GM21825 (cell line): Measurements from ENCODE around the gene ZNF319.

Source experiments
- ATAC-seq: cut with Tn5 transposase; IDR thresholded peaks from one replicate; pipeline ENCODE4 v1.9.1; 2021; ENCODE audit warnings: mild to moderate bottlenecking, moderate library complexity; ENCODE audit not compliant: unreplicated experiment

ZNF319 gene

DNA sequence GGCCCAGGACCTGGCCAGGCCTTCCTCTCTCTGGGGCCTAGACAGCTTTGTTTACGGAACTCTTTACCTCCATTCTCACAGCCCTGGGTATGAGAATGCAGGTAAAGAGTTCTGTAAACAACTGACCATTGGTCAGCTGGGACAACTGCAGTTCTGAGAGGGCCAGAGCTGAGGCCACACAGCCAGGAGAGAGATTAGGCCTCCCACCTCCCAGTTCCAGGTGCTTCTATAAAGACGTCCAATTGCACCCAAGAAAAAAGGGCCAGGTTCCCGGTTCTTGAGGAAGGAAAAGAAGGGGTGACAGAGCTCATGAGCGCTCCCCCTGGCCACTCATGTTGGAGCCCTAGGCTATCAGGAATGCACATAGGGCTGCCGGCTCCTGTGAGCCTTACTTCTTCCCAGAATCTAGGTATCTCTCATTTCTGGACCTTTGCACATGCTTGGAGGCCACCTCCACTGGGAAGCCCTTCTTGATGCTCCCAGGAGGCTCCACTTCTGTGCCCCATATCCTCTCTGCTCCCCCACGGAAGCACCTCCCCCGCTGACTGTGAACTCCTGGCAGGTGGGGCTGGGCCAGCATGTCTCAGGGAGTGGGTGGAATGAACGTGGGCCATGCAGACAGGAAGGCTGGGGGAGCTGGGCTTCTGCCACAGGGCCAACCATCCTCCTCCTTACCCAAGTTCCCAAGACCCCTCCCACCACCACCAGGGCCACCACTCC lies 42.6 kb downstream of the ZNF319 start:
- no peak for ATAC-seq

DNA sequence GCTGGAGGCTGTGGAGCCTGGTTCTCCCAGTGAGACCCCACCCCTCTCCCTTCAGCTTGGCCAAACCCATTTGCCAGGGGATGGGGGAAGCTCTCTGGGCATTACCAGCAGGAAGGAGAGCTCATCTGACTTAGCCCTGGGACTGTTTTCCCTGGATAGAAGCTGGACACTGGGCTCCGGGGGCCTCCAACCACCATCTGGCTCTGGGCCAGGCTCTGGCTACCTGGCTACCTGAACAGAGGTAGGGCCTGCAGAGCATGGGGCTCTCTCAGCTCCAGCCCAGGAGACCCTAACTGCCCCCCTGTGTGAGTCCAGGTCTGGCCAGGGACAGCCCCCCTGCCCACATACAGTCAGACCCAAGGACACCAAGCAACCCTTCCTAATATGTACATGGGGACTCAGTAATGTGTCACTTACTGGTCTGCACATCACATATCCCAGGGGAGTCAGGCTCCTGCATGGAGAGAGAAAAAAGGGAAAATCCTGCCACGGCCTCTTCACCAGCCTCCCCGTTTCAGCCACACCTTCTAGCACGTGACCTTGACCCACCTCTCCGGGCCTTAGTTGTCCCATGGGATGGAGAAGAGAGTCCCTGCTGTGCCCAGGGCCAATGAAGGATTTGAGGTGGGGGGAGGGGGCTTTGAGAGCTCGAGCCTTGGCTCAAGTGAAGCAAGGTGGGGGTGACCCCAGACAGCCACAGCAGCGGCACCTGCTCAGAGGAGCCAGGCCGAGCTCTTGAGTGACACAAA lies 43.4 kb downstream of the ZNF319 start:
- ATAC-seq = no peak

DNA sequence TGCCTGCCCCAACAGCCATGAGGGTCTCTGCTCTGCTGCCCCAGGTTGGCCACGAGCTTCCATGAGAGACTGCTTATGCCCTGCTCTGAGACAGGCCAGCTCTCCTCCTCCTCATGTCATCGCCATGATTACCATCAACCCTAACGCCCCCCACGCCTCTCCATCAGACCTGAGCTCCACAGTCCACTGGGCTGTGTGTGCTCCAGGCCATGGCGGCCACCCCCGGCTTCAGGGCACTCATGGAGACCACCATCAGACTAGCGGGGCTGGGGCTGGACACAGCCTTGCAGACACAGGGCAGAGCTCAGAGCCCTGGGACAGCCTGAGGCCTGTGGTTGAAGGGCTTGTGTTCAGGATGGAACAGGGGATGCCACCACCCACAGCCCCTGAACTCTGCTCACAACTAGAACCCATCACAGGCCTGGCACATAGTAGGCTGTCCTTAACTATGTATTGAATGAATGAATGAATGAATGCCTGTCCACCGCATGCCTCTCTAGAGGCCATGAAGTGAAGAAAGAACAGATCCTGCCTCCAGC lies 44.1 kb downstream of the ZNF319 start:
- ATAC-seq = no peak

DNA sequence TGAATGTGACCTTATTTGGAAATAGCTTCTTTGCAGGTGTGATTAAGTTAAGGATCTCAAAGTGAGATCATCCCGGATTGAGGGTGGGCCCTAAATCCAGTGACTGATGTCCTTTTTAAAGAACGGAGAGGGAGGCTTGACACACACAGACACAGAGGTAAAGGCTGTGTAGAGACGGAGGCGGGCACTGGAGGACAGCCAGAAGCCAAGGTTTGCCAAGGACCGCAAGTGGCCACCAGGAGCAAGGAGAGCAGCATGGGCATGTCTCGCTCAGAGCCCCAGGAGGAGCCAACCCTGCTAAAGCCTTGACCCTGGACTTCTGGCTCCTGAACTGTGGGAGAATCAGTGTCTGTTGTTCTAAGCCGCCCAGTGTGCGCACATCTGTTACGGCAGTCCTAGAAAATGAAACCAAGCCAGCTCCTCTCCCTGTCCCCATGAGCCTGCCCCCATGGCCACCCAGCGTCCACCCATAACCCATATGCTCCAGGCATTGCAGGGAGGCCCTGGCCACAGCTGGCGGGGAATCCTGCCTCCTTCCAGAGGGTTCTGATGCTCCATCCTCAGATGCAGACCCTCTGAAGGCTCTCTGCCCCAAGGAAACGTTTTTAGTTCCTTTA lies 44.8 kb downstream of the ZNF319 start:
- ATAC-seq = no peak

DNA sequence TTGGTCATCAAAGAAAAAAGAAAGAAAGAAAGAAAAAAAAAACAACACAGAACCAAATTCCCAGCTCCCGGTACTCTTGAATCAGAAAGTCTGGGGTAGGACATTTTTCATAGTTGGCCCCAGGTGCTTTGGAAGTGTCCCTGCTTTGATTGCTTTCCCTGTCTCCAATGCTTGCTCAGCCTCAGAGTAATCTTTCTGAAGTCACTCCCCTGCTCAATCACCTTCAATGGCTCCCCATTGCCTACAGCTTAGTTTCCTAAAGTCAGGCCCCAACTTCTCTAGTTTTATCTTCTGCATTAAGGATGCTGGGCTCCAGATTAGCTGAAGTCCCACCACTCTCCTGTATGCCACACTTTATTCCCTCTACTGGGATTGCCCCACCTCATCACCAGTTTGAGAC lies 46.6 kb downstream of the ZNF319 start:
- ATAC-seq = no peak

DNA sequence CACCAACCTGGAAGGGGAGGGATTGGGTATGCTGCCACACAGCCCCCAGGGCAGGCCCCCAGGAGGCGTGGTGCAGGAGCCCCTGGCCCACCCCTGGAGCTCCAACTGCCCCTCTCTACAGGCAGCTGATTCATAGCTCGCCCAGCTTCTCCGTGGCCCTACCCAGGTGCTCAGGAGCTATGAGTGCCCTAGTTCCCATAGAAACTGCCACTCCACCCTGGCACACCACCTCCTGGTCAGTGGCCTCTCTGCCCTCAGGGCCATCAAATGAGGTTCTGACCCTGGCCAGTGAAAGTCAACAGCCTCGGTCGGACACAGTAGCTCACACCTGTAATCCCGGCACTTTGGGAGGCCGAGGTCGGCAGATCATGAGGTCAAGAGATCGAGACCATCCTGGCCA lies 47.6 kb downstream of the ZNF319 start:
- no peak for ATAC-seq

DNA sequence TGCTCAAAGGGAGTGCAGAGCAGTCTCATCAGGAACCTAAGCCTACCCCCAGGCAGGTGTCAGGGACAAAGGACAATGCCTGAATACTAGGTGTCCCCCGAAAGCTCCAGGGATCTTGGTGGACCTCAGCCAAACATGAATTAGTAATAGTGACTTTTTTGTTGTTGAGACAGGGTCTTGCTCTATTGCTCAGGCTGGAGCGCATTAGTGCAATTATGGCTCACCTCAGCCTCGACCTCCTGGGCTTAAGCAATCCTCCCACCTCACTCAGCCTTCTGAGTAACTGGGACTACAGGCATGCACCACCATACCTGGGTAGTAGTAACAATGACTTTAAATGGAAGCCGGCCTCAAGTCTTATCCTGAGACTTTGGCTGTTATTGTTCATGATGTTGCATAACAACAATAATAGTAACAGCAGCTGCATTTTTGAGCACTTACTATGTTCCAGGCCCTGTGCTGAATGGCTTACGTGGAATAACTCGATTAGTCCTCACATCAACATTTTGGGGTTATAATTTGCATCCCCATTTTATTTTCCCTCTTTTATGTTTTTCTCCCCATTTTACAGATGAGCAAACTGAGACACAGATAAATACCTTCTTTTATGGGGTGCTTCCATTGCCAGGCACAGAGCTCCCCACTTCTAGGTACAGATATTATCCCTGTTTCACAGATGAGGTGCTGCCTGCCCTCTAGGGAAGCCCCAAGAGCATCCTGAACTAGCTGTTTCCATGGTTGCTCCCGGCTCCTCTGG lies 49.1 kb downstream of the ZNF319 start:
- no peak for ATAC-seq

DNA sequence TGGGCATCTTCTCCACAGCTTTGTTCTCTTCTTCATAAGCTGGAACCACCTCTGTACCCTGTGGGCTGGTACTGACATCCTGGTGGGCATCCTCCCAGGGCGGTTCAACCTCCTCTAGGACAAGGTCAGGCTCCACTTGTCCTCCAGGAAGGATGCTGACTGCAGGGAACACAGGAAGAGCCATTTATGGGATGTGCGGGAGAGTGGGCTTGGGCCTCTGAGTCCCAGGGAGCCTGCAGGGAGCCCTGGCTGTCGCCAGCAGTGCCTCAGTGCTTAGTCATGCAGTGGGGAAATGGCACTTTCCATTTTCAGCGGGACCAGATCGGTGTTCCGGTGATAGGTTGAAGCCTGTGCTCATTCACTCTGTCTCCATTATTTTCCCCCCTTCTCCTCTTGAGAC lies 50.1 kb downstream of the ZNF319 start:
- no peak for ATAC-seq

DNA sequence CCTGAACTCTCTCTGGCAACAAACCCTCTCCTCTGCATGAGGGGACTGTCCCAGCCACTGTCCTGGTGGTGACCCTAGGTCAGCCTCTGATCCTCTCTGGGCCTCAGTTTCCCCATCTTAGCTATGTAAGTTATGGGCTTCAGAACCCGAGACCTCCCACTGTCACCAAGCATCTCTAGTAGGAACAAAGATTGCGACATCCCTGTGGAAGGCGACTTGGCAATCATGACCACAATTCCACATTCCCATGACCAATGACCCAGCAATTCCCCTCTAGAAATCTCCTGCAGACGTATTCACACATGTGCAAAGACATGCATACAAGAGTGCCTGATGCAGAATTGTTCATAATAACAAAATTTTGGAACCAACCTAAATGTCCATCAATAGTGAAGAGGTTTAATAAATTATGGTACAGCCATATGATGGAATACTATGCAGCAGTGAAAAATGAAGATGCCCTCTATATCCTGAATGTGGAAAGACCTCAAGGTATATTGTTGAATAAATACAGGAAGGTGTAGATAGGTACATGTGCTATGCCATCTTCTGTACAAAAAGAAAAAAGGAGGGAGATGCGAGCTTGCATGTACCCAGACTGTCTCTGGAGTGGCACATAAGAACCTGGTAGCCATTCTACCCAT lies 50.8 kb downstream of the ZNF319 start:
- ATAC-seq = no peak

DNA sequence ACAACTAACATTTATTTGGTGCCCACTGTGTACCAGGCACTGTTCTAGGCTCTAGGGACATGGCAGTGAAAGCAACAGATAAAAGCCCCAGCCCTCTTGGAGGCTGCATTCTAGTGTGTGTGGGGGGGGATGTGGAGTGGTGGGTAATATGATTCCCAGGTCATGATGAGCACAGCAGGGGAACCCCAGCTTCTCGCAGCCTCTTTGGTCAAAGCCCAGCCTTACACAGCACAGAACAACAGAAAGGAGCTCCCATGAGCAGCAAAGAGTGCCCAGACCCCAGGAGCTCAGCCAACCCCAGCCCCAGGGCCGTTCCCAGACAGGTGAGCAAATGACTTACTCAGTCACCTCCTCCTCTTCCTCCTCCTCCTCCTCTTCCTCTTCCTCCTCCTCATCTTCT lies 51.5 kb downstream of the ZNF319 start:
- ATAC-seq = no peak

DNA sequence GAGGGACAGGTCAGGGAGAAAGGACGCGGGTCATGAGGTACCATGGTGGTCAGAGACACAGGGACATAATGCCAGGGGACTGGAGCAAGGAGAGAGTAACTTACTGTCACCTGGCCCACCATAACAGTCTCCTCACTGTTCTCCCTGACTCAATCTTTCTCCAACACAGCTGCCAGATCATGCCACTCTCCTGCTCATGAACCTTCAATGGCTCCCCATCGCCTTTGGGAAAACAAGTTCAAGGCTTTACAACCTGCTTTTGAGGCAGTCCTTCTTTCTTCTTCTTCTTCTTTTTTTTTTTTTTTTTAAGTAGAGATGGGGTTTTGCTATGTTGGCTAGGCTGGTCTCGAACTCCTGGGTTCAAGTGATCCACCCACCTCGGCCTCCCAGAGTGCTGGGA lies 52.4 kb downstream of the ZNF319 start:
- ATAC-seq = no peak

DNA sequence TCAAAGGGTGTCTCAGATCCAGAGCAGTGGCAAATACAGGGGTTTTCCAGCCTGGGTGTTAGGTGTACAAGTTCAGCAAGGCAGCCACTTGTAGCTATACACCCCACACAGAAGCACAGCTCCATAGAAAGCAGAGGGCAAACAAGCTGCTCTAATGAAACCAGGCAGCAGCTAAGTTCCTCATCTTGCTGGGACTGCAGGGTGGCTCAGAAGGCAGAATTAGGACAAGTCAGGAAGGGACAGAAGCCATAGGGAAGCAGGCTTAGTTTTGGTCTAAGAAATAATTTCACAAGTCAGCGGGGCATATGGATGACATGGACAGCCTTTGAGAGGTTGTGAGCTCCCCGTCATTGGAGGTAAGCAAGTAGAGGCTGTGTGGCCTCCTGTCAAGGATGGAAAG lies 53.2 kb downstream of the ZNF319 start:
- no peak for ATAC-seq

DNA sequence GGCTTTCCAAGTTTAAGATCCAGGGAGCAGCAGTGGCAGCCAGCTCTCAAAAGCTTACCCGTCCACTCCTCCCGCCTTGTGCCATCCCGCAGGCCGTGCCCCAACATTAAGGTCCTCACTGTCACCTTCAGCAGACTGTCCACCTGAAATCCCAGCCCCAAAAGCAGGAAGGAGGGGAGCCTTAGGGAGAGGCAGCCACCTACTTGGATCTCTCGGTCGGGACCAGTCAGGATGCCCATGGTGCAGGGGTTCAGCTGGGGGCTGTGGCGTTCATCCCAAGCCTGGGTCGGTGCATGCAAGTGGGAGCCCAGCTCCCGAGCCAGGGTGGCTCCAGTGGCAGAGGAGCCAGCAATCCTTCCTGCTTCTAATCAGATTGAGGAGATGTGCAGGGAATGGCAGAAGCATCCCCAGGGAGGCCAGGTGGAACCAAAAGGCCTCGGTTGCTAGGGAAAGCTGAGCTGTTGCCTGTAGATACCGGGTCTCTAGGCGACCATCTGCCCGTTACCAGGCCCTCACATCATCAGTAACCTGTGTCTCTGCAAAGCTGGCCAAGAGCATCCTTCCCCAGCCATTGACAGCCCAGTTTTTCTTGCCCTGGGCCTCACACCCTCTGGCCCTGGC lies 54.2 kb downstream of the ZNF319 start:
- no peak for ATAC-seq

DNA sequence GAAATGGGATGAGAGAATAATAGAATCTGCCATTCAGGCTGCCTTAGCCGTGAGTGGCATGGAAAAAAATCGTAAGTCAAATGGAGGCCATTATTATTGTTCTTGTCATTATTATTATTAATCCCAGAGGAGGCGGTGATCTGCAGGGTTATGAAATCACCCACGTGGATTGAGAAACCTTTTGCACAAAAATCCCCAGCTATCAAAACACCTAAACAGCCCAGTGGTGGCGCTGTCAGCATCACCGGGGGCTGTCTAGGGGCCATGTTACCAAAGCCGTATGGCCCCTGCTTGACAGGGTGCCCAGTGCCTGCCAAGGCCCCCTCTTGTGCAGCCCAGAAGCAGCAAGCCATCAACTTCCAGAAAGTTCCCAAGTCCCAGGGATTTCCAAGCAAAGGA lies 54.7 kb downstream of the ZNF319 start:
- ATAC-seq = no peak

DNA sequence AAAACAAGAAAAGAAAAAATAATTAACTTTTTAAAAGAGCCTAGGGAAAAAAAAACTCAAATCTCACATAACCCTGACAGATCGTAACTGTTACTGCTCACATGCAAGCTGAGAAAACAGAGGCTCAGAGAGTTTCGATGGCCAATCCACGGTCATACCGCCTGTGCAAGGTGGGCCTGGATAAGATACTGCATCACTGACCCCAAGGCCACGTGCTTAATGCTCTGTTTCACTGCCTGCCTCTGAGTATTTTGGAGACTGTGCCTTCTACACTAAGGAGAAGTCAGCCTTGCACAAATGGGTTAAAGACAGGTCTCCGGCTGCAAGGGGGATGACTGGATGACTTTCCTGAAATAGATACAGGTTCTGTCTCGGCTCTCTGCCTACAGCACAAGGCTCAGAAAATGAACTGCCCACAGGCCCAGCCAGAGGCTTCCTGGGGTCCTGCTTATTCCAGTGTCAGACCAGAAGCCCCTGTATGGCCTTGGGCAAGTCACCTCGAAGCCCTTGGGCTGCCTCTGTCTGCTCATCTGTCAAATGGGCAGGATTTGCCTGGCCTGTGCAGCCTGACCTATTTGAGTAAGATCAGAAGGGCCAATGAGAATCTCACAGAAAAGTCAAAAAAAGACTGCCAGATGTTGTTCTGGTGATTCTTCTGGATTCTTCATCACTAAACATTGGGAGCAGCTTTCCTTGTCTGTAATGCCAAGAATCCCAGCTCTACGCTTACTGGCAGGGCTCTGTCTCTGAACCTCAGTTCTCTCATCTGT lies 55.3 kb downstream of the ZNF319 start:
- no peak for ATAC-seq
